Osteocyte (in vitro differentiated cells): ENCODE data around the gene UBL4A. TPM values are rescaled to one million over a fixed set of nuclear protein-coding genes. Genes with fewer than 3 reads are reported as not detected.

Experiments used
- DNase-seq: peaks from one replicate; pipeline ENCODE4 v3.0.0; 2021; ENCODE audit warnings: mixed read lengths; ENCODE audit not compliant: unreplicated experiment; ENCODE audit errors: extremely low spot score
- H3K27ac Mint-ChIP-seq: one replicate; pipeline ENCODE4 v1.8.0; 2021; ENCODE audit warnings: mild to moderate bottlenecking, mixed read lengths; ENCODE audit not compliant: unreplicated experiment
- H3K27me3 Mint-ChIP-seq: one replicate; pipeline ENCODE4 v1.8.0; 2021; ENCODE audit warnings: mixed read lengths; ENCODE audit not compliant: unreplicated experiment
- H3K36me3 Mint-ChIP-seq: one replicate; pipeline ENCODE4 v1.8.0; 2021; ENCODE audit warnings: mixed read lengths; ENCODE audit not compliant: unreplicated experiment
- H3K4me1 Mint-ChIP-seq: one replicate; pipeline ENCODE4 v1.8.0; 2021; ENCODE audit warnings: mixed read lengths; ENCODE audit not compliant: unreplicated experiment
- H3K4me3 Mint-ChIP-seq: one replicate; pipeline ENCODE4 v1.8.0; 2021; ENCODE audit warnings: mild to moderate bottlenecking, moderate library complexity, mixed read lengths; ENCODE audit not compliant: unreplicated experiment
- H3K9me3 Mint-ChIP-seq: one replicate; pipeline ENCODE4 v1.8.0; 2021; ENCODE audit warnings: mixed read lengths; ENCODE audit not compliant: unreplicated experiment
- CTCF ChIP-seq: fragments of 200-600 bp; sonication (generic); IDR thresholded peaks from 2 replicates; pipeline ENCODE4 v1.5.0; 2021; ENCODE audit warnings: antibody characterized with exemption, mild to moderate bottlenecking, moderate library complexity
- total RNA-seq: library from RNA; stranded (reverse); gene quantifications from 2 replicates; pipeline ENCODE4 v1.2.1, GENCODE V29; 2021

Gene UBL4A
- total RNA-seq, 1 donor from 2014 or later: 17.4 TPM

- no peaks in the 10 kb centered on the region for H3K27me3 Mint-ChIP-seq
- no peak for TF ChIP-seq CTCF
- DNase-seq: no peak
- H3K4me3 Mint-ChIP-seq: no peak overlapping the region
- H3K4me1 Mint-ChIP-seq: peaks cover 13% of the 10 kb centered on the region
- H3K36me3 Mint-ChIP-seq: peaks cover 9% of the 10 kb centered on the region
- H3K9me3 Mint-ChIP-seq: no peaks in the 10 kb centered on the region
- peak overlapping the region; percentile 47 for H3K27ac Mint-ChIP-seq
These were observed 27.3 kb upstream of the UBL4A start for GRCh38 chrX:154513716-154514115.

- no peak overlapping the region for H3K27ac Mint-ChIP-seq
- peaks cover 13% of the 10 kb centered on the region for H3K4me1 Mint-ChIP-seq
- TF ChIP-seq CTCF: no peak
- no peaks in the 10 kb centered on the region for H3K27me3 Mint-ChIP-seq
- H3K36me3 Mint-ChIP-seq: peaks cover 11% of the 10 kb centered on the region
- H3K9me3 Mint-ChIP-seq: no peaks in the 10 kb centered on the region
- no peak for DNase-seq
- no peak overlapping the region for H3K4me3 Mint-ChIP-seq
These were observed 26.6 kb upstream of the UBL4A start for GRCh38 chrX:154512879-154513553.

GRCh38 chrX:154511761-154512160 is 25.3 kb upstream of the UBL4A start:
- peaks cover 11% of the 10 kb centered on the region for H3K36me3 Mint-ChIP-seq

GRCh38 chrX:154509455-154509854 is 23.0 kb upstream of the UBL4A start:
- Mint-ChIP-seq H3K9me3 (no peaks in the 10 kb centered on the region), H3K4me1 (peaks cover 6% of the 10 kb centered on the region), H3K27ac (no peak overlapping the region), H3K27me3 (no peaks in the 10 kb centered on the region), H3K4me3 (no peak overlapping the region), H3K36me3 (peaks cover 11% of the 10 kb centered on the region)
- no peak for DNase-seq
- no peak for TF ChIP-seq CTCF

More at GRCh38 chrX:154511761-154512160, 25.3 kb upstream of the UBL4A start:
- Mint-ChIP-seq H3K9me3 (no peaks in the 10 kb centered on the region), H3K4me3 (no peak overlapping the region), H3K27me3 (no peaks in the 10 kb centered on the region), H3K27ac (no peak overlapping the region), H3K4me1 (peaks cover 13% of the 10 kb centered on the region)
- TF ChIP-seq CTCF: no peak
- no peak for DNase-seq

- H3K36me3 Mint-ChIP-seq: peaks cover 11% of the 10 kb centered on the region
- no peak overlapping the region for H3K4me3 Mint-ChIP-seq
- no peak for DNase-seq
- TF ChIP-seq CTCF: no peak
- peaks cover 3% of the 10 kb centered on the region for H3K4me1 Mint-ChIP-seq
- H3K27me3 Mint-ChIP-seq: no peaks in the 10 kb centered on the region
- H3K9me3 Mint-ChIP-seq: no peaks in the 10 kb centered on the region
- no peak overlapping the region for H3K27ac Mint-ChIP-seq
These were observed 21.9 kb upstream of the UBL4A start for GRCh38 chrX:154508384-154508745.
